ENCODE measurements around the gene TEP1.

Gene TEP1

GRCh38 chr14:20417250-20418186, 4.2 kb upstream of the TEP1 start:
- Mint-ChIP-seq H3K36me3 (peaks cover 5% of the 10 kb centered on the region), H3K4me1 (peaks cover 13% of the 10 kb centered on the region), H3K27ac (no peak overlapping the region), H3K9me3 (no peaks in the 10 kb centered on the region), H3K4me3 (no peak overlapping the region)
- ATAC-seq (no peak), DNase-seq (ENCODE audit: low spot score in 2 of 2) (no peak)

DNA sequence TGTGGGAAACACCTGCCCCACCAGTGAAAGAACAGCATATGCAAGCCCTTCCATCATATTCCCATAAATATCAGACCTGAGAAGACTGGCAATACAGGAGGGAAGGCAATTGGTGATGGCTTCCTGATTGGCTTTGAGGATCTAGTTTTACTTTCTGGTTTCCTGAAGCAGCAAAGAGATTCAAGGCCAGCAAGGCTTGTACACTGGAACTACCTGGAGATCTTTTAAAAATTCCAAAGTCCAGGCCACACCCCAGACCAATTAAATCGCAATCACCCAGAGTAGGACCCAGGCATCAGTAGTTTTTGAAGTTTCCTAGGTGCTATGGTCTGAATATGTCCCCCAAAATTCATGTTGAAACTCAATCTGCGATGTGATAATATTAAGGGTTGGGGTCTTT, 2.9 kb upstream of the TEP1 start:
- Mint-ChIP-seq H3K4me3 (no peak overlapping the region), H3K36me3 (peaks cover 7% of the 10 kb centered on the region), H3K4me1 (peaks cover 16% of the 10 kb centered on the region), H3K27ac (peak overlapping the region; percentile 26), H3K9me3 (no peaks in the 10 kb centered on the region)
- ATAC-seq = no peak
- DNase-seq (ENCODE audit: low spot score in 2 of 2) = no peak

GRCh38 chr14:20415782-20416206, 2.5 kb upstream of the TEP1 start:
- H3K9me3 Mint-ChIP-seq = no peaks in the 10 kb centered on the region
- H3K4me3 Mint-ChIP-seq = no peak overlapping the region
- DNase-seq (ENCODE audit: low spot score in 2 of 2) = peak in 1 of 2 donors; percentile 61
- H3K27ac Mint-ChIP-seq = peak overlapping the region; percentile 26
- peaks cover 20% of the 10 kb centered on the region for H3K4me1 Mint-ChIP-seq
- peak; percentile 45 for ATAC-seq
- peaks cover 11% of the 10 kb centered on the region for H3K36me3 Mint-ChIP-seq

GRCh38 chr14:20413744-20414082, 412 bp upstream of the TEP1 start:
- Mint-ChIP-seq H3K4me1 (peaks cover 35% of the 10 kb centered on the region), H3K36me3 (peaks cover 21% of the 10 kb centered on the region), H3K9me3 (no peaks in the 10 kb centered on the region), H3K4me3 (peak overlapping the region; percentile 82), H3K27ac (peak overlapping the region; percentile 95)
- ATAC-seq = peak; percentile 53
- DNase-seq (ENCODE audit: low spot score in 2 of 2) = peak in 1 of 2 donors; percentile 60

- Mint-ChIP-seq H3K27ac (peak overlapping the region; percentile 95), H3K36me3 (peaks cover 32% of the 10 kb centered on the region), H3K4me1 (peaks cover 43% of the 10 kb centered on the region), H3K4me3 (peak overlapping the region; percentile 82), H3K9me3 (no peaks in the 10 kb centered on the region)
- ATAC-seq (peak; percentile 26), DNase-seq (ENCODE audit: low spot score in 2 of 2) (no peak)
Measured at GRCh38 chr14:20412411-20412810, 890 bp downstream of the TEP1 start.

- no peak for DNase-seq (ENCODE audit: low spot score in 2 of 2)
- H3K36me3 Mint-ChIP-seq = peaks cover 64% of the 10 kb centered on the region
- H3K9me3 Mint-ChIP-seq = no peaks in the 10 kb centered on the region
- ATAC-seq = no peak
- H3K4me3 Mint-ChIP-seq = no peak overlapping the region
- peaks cover 61% of the 10 kb centered on the region for H3K4me1 Mint-ChIP-seq
- H3K27ac Mint-ChIP-seq = peak overlapping the region; percentile 24
Measured at GRCh38 chr14:20409226-20409625, 4.1 kb downstream of the TEP1 start.

GRCh38 chr14:20403521-20403920, 9.8 kb downstream of the TEP1 start:
- H3K36me3 Mint-ChIP-seq = peaks cover 99% of the 10 kb centered on the region
- no peaks in the 10 kb centered on the region for H3K9me3 Mint-ChIP-seq
- ATAC-seq (no peak), DNase-seq (ENCODE audit: low spot score in 2 of 2) (no peak)
- peak overlapping the region; percentile 41 for H3K27ac Mint-ChIP-seq
- peaks cover 50% of the 10 kb centered on the region for H3K4me1 Mint-ChIP-seq
- H3K4me3 Mint-ChIP-seq = no peak overlapping the region

DNA sequence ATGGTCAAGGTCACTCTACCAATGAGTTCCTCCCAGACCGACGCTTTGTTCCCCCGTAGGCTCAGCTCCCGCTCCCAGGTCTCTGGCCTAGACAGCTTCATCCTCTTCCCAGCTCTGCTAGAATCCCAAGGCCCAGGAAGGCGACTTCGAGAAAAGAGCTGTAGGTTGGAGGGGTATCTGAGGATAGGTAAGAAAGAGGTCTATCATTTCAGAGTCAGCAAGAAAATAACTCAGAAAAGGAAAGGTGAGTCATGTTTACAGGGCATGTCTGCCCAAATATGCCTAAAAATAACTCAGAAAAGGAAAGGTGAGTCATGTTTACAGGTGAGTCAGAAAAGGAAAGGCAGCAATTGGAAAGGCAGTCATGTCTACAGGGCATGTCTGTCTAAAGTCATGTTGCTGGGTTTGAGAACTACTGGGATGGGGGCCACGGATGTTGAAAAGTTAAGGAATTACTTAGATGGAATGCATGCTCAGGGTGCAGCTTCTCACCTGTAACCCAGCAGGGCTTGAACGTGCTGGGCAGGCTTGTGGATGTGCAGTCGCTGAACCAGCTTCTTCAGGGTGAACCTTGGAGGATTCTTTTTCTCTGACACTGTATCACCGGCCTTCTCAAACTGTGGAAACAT, 12.2 kb downstream of the TEP1 start:
- H3K27ac Mint-ChIP-seq = peak overlapping the region; percentile 93
- peaks cover 100% of the 10 kb centered on the region for H3K36me3 Mint-ChIP-seq
- H3K9me3 Mint-ChIP-seq = no peaks in the 10 kb centered on the region
- H3K4me1 Mint-ChIP-seq = peaks cover 32% of the 10 kb centered on the region
- peak overlapping the region; percentile 56 for H3K4me3 Mint-ChIP-seq
- DNase-seq (ENCODE audit: low spot score in 2 of 2) (peak in 1 of 2 donors; percentile 54), ATAC-seq (peak; percentile 94)

DNA sequence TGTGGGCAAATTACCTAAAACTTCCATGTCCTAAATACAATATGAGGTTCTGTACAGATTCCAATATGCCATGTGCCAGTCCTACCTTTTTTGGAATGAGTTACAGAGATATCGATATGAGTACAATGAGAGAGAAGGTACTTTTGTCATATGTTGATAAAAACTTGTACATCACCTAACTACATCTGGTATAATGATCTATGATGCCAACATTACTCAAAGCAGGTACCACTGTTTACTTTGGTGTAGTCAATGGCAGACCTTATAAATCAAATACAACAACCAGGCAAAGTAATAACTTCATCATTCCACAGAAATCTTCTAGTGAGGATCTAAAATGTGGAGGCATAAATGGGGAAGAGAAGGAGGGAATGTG, 12.7 kb downstream of the TEP1 start:
- Mint-ChIP-seq H3K27ac (peak overlapping the region; percentile 93), H3K9me3 (no peaks in the 10 kb centered on the region), H3K4me3 (peak overlapping the region; percentile 56), H3K36me3 (peaks cover 100% of the 10 kb centered on the region), H3K4me1 (peaks cover 27% of the 10 kb centered on the region)
- DNase-seq (ENCODE audit: low spot score in 2 of 2) (no peak), ATAC-seq (peak; percentile 80)

GRCh38 chr14:20397511-20397910, 15.8 kb downstream of the TEP1 start:
- DNase-seq (ENCODE audit: low spot score in 2 of 2) (no peak), ATAC-seq (no peak)
- no peaks in the 10 kb centered on the region for H3K9me3 Mint-ChIP-seq
- H3K4me1 Mint-ChIP-seq = peaks cover 18% of the 10 kb centered on the region
- no peak overlapping the region for H3K27ac Mint-ChIP-seq
- H3K36me3 Mint-ChIP-seq = peaks cover 100% of the 10 kb centered on the region
- H3K4me3 Mint-ChIP-seq = no peak overlapping the region

GRCh38 chr14:20391505-20391904, 21.8 kb downstream of the TEP1 start:
- Mint-ChIP-seq H3K9me3 (no peaks in the 10 kb centered on the region), H3K4me1 (no peaks in the 10 kb centered on the region), H3K36me3 (peaks cover 100% of the 10 kb centered on the region), H3K27ac (no peak overlapping the region), H3K4me3 (no peak overlapping the region)
- ATAC-seq (no peak), DNase-seq (ENCODE audit: low spot score in 2 of 2) (no peak)

DNA sequence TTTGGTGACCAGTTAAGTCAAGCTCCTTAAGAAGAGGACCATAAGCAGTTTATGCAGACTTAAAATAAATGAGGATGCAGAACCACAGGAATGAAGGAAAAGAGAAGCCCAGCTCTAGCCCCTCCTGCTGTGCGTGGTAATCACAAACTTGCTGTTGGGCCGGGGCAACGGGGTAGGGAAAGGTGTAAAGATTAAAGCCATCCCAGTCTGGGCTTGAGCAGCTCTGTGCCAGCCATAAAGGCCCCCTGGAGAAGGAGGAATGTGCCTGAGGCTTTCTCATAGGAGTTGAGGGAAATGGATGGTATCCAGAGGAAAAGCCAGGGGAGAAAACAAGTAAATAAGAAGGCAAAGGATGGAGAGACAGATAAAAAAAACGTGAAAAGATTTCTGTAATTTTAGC, 25.1 kb downstream of the TEP1 start:
- Mint-ChIP-seq H3K27ac (peak overlapping the region; percentile 88), H3K36me3 (peaks cover 100% of the 10 kb centered on the region), H3K4me1 (no peaks in the 10 kb centered on the region), H3K9me3 (no peaks in the 10 kb centered on the region), H3K4me3 (no peak overlapping the region)
- DNase-seq (ENCODE audit: low spot score in 2 of 2) = no peak
- no peak for ATAC-seq

GRCh38 chr14:20387576-20387975, 25.7 kb downstream of the TEP1 start:
- Mint-ChIP-seq H3K4me1 (no peaks in the 10 kb centered on the region), H3K9me3 (no peaks in the 10 kb centered on the region), H3K4me3 (no peak overlapping the region), H3K27ac (peak overlapping the region; percentile 88), H3K36me3 (peaks cover 100% of the 10 kb centered on the region)
- DNase-seq (ENCODE audit: low spot score in 2 of 2) (no peak), ATAC-seq (no peak)

- Mint-ChIP-seq H3K27ac (peak overlapping the region; percentile 37), H3K9me3 (no peaks in the 10 kb centered on the region)
Measured at GRCh38 chr14:20386276-20386855, 26.9 kb downstream of the TEP1 start.

DNA sequence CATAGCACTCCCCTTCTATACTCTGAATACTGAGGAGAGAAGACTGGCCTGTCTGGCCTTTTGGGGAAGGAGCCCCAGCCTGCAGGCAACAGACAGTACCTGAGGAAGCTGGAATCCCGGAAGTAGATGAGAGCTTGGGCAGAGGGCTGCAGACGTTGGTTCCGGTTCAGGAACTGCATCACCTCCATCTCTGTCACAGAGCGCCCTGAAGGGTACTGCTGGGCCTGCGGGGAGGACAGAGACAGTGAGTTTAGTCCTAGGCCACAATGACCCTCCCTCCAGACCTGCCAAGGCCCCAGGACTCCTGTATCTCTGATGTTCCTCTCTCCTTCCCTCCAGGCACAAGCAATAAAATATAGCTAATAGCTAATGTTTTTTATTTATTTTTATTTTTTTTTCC, 28.4 kb downstream of the TEP1 start:
- Mint-ChIP-seq H3K36me3 (peaks cover 100% of the 10 kb centered on the region), H3K9me3 (no peaks in the 10 kb centered on the region), H3K27ac (peak overlapping the region; percentile 84), H3K4me3 (no peak overlapping the region), H3K4me1 (no peaks in the 10 kb centered on the region)
- ATAC-seq = no peak
- no peak for DNase-seq (ENCODE audit: low spot score in 2 of 2)

More at GRCh38 chr14:20386276-20386855, 26.9 kb downstream of the TEP1 start:
- peaks cover 100% of the 10 kb centered on the region for H3K36me3 Mint-ChIP-seq
- no peaks in the 10 kb centered on the region for H3K4me1 Mint-ChIP-seq
- H3K4me3 Mint-ChIP-seq = no peak overlapping the region
- no peak for DNase-seq (ENCODE audit: low spot score in 2 of 2)
- no peak for ATAC-seq
